ENCODE data around the gene EYA4. TPM values are rescaled to one million over a fixed set of nuclear protein-coding genes. Genes with fewer than 3 reads are reported as not detected.

Gene EYA4
- total RNA-seq, 1 donor from 2014 or later = 1.6 TPM

DNA sequence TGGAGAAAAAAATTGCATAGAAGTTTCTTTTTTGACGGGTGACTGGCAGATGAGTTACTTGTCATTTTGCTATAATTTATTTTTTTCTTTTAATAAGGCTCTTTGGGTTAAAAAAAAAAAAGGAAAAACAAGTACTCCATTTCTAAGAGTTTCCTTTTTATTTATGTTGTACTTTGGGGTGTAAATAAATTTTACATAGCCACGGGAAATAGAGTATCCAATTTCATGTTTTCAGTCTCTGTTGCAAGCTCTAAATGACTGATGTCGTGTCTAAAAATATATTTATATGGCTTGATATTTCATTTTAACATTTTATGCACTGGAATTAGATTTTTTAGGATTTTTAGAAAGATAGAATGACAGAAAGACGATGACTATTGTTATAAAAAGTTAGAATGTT, 3.4 kb downstream of the EYA4 start:
- H3K36me3 Mint-ChIP-seq (ENCODE audit: low read depth, unreplicated experiment) = no peaks in the 10 kb centered on the region
- FAIRE-seq (no peak), DNase-seq (ENCODE audit: low read depth) (no peak)
- Histone ChIP-seq H4K20me1 (ENCODE audit: insufficient read depth, low read length) (peaks cover 7% of the 10 kb centered on the region), H3K79me2 (ENCODE audit: insufficient read depth, low read length) (no peaks in the 10 kb centered on the region), H3K9ac (ENCODE audit: low read length) (no peak overlapping the region), H2AFZ (ENCODE audit: low read depth, low read length) (no peak overlapping the region), H3K27me3 (ENCODE audit: insufficient read depth, low read length) (peaks cover 52% of the 10 kb centered on the region), H3K4me3 (ENCODE audit: insufficient read depth, low read depth, low read length) (no peak overlapping the region), H3K9me3 (ENCODE audit: insufficient read depth, low read depth, low read length) (no peaks in the 10 kb centered on the region), H3K36me3 (ENCODE audit: insufficient read depth, low read length) (no peaks in the 10 kb centered on the region), H3K4me1 (ENCODE audit: insufficient read depth, low read length) (peaks cover 10% of the 10 kb centered on the region), H3K27ac (ENCODE audit: low read depth, low read length) (no peak overlapping the region), H3K4me2 (ENCODE audit: low read length) (no peak overlapping the region)
- peaks cover 41% of the 10 kb centered on the region for H3K27me3 Mint-ChIP-seq (ENCODE audit: low read depth, unreplicated experiment)
- H3K9me3 Mint-ChIP-seq (ENCODE audit: unreplicated experiment) = no peaks in the 10 kb centered on the region
- peaks cover 7% of the 10 kb centered on the region for H3K4me1 Mint-ChIP-seq (ENCODE audit: low read depth, unreplicated experiment)
- H3K27ac Mint-ChIP-seq (ENCODE audit: unreplicated experiment) = no peak overlapping the region
- no peak overlapping the region for H3K4me3 Mint-ChIP-seq (ENCODE audit: unreplicated experiment)
- TF ChIP-seq, protein P1, sequence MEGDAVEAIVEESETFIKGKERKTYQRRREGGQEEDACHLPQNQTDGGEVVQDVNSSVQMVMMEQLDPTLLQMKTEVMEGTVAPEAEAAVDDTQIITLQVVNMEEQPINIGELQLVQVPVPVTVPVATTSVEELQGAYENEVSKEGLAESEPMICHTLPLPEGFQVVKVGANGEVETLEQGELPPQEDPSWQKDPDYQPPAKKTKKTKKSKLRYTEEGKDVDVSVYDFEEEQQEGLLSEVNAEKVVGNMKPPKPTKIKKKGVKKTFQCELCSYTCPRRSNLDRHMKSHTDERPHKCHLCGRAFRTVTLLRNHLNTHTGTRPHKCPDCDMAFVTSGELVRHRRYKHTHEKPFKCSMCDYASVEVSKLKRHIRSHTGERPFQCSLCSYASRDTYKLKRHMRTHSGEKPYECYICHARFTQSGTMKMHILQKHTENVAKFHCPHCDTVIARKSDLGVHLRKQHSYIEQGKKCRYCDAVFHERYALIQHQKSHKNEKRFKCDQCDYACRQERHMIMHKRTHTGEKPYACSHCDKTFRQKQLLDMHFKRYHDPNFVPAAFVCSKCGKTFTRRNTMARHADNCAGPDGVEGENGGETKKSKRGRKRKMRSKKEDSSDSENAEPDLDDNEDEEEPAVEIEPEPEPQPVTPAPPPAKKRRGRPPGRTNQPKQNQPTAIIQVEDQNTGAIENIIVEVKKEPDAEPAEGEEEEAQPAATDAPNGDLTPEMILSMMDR (IDR thresholded peaks at IDR 0.05; ENCODE audit: insufficient read depth, low read depth, low read length) = no peak
- no peak for TF ChIP-seq EZH2 (IDR thresholded peaks at IDR 0.05; ENCODE audit: insufficient read depth, low read length)

DNA sequence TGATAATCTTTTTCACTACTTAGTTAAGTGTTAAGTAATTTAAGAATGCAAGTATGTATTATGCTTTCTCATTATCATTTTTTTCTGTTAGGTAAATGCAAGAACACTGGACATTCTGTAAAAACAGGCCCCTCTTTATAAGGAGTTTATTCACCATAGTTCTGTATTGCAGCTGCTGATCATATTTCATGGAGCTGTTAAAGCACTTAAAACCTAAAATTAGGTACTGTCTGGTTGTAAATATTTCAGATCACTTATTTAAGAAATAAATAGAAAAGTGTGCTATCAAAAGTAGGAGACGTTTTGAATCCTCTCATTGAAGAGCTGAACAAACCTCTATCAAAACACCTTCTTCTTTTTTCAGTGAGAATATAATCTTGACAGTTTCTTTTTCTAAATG, 3.9 kb downstream of the EYA4 start:
- Mint-ChIP-seq H3K4me1 (ENCODE audit: low read depth, unreplicated experiment) (peaks cover 7% of the 10 kb centered on the region), H3K9me3 (ENCODE audit: unreplicated experiment) (no peaks in the 10 kb centered on the region), H3K4me3 (ENCODE audit: unreplicated experiment) (no peak overlapping the region), H3K27me3 (ENCODE audit: low read depth, unreplicated experiment) (peaks cover 38% of the 10 kb centered on the region), H3K27ac (ENCODE audit: unreplicated experiment) (no peak overlapping the region), H3K36me3 (ENCODE audit: low read depth, unreplicated experiment) (no peaks in the 10 kb centered on the region)
- Histone ChIP-seq H3K27me3 (ENCODE audit: insufficient read depth, low read length) (peaks cover 51% of the 10 kb centered on the region), H3K4me3 (ENCODE audit: insufficient read depth, low read depth, low read length) (no peak overlapping the region), H3K9ac (ENCODE audit: low read length) (no peak overlapping the region), H3K4me2 (ENCODE audit: low read length) (no peak overlapping the region), H3K36me3 (ENCODE audit: insufficient read depth, low read length) (no peaks in the 10 kb centered on the region), H3K9me3 (ENCODE audit: insufficient read depth, low read depth, low read length) (no peaks in the 10 kb centered on the region), H3K4me1 (ENCODE audit: insufficient read depth, low read length) (peaks cover 10% of the 10 kb centered on the region), H3K79me2 (ENCODE audit: insufficient read depth, low read length) (no peaks in the 10 kb centered on the region), H3K27ac (ENCODE audit: low read depth, low read length) (no peak overlapping the region), H4K20me1 (ENCODE audit: insufficient read depth, low read length) (peaks cover 7% of the 10 kb centered on the region), H2AFZ (ENCODE audit: low read depth, low read length) (no peak overlapping the region)
- no peak for DNase-seq (ENCODE audit: low read depth)
- no peak for FAIRE-seq
- TF ChIP-seq EZH2 (IDR thresholded peaks at IDR 0.05; ENCODE audit: insufficient read depth, low read length) = no peak
- TF ChIP-seq, protein P1 (IDR thresholded peaks at IDR 0.05; ENCODE audit: insufficient read depth, low read depth, low read length) = no peak

DNA sequence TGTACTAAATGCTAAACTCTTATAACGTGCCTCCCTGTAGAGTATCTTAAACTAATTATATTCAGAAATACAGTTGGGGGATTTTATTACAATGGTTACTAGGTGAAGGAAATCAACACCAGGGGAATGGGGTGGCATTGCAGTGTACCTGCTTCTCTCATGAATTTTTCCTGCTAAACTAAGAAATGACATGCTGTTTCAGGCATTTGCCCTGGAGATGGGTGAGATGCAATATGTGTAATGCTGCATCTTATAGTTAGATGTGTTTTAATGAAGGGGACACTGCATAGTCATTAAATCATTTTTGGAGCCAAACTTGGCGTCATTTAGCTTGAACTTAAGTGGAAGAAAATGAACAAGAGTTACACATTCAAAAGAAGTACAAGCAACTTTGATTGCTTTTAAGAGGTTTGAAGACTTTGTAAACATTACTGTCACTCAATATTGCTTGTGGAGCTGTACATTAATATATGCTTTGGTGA, 4.3 kb downstream of the EYA4 start:
- H3K4me3 Mint-ChIP-seq (ENCODE audit: unreplicated experiment) = no peak overlapping the region
- TF ChIP-seq EZH2 (IDR thresholded peaks at IDR 0.05; ENCODE audit: insufficient read depth, low read length) = no peak
- TF ChIP-seq, protein P1 (IDR thresholded peaks at IDR 0.05; ENCODE audit: insufficient read depth, low read depth, low read length) = no peak
- no peaks in the 10 kb centered on the region for H3K9me3 Mint-ChIP-seq (ENCODE audit: unreplicated experiment)
- no peak for FAIRE-seq
- Histone ChIP-seq H3K36me3 (ENCODE audit: insufficient read depth, low read length) (no peaks in the 10 kb centered on the region), H3K79me2 (ENCODE audit: insufficient read depth, low read length) (no peaks in the 10 kb centered on the region), H3K9ac (ENCODE audit: low read length) (no peak overlapping the region), H3K27me3 (ENCODE audit: insufficient read depth, low read length) (peaks cover 46% of the 10 kb centered on the region), H3K4me2 (ENCODE audit: low read length) (no peak overlapping the region), H3K4me3 (ENCODE audit: insufficient read depth, low read depth, low read length) (no peak overlapping the region), H3K4me1 (ENCODE audit: insufficient read depth, low read length) (peaks cover 10% of the 10 kb centered on the region), H2AFZ (ENCODE audit: low read depth, low read length) (no peak overlapping the region), H3K9me3 (ENCODE audit: insufficient read depth, low read depth, low read length) (no peaks in the 10 kb centered on the region), H4K20me1 (ENCODE audit: insufficient read depth, low read length) (peaks cover 7% of the 10 kb centered on the region), H3K27ac (ENCODE audit: low read depth, low read length) (no peak overlapping the region)
- DNase-seq (ENCODE audit: low read depth) = no peak
- peaks cover 36% of the 10 kb centered on the region for H3K27me3 Mint-ChIP-seq (ENCODE audit: low read depth, unreplicated experiment)
- H3K4me1 Mint-ChIP-seq (ENCODE audit: low read depth, unreplicated experiment) = peaks cover 7% of the 10 kb centered on the region
- H3K27ac Mint-ChIP-seq (ENCODE audit: unreplicated experiment) = no peak overlapping the region
- no peaks in the 10 kb centered on the region for H3K36me3 Mint-ChIP-seq (ENCODE audit: low read depth, unreplicated experiment)
